Breast epithelium (tissue), 4 donors: ENCODE results near the gene TDP1. TPM values are rescaled to one million over a fixed set of nuclear protein-coding genes. Genes with fewer than 3 reads are reported as not detected.

ENCODE experiments used
- DNase-seq, 2 donors: peaks; one replicate each; pipeline ENCODE4 v3.0.0-alpha.2; 2019; ENCODE audit warnings: low spot score in 2 of 2
- H3K27ac ChIP-seq, 2 donors: fragments of 200-600 bp; sonication (generic) in 1 of 2; one replicate each; pipeline ENCODE4 v1.5.1; 2016 to 2019; ENCODE audit warnings: mild to moderate bottlenecking in 1 of 2
- H3K27me3 ChIP-seq, 2 donors: fragments of 200-600 bp; sonication (generic) in 1 of 2; one replicate each; pipeline versions ENCODE4 v1.5.1 to v1.6.0; 2017 to 2019; ENCODE audit warnings: control low read depth in 1 of 2, mild to moderate bottlenecking in 1 of 2
- H3K36me3 ChIP-seq: fragments of 200-600 bp; one replicate; pipeline ENCODE4 v1.5.1; 2019
- H3K4me1 ChIP-seq, 2 donors: fragments of 200-600 bp; sonication (generic); one replicate each; pipeline ENCODE4 v1.5.1; 2016 to 2019; ENCODE audit warnings: control low read depth in 1 of 2
- H3K4me3 ChIP-seq, 3 donors: fragments of 200-600 bp; sonication (generic); 1 replicate in 2 of 3; 2 replicates in 1 of 3; pipeline ENCODE4 v1.5.1; 2016 to 2019; ENCODE audit warnings: mild to moderate bottlenecking in 3 of 3, moderate library complexity in 2 of 3
- H3K9me3 ChIP-seq, 2 donors: fragments of 200-600 bp; sonication (generic) in 1 of 2; one replicate each; pipeline ENCODE4 v1.5.1; 2016 to 2019; ENCODE audit warnings: control low read depth in 1 of 2
- CTCF ChIP-seq, 3 donors: fragments of 450-650 bp; IDR thresholded peaks; one replicate each; pipeline ENCODE4 v1.5.1; 2016 to 2017; ENCODE audit warnings: antibody characterized with exemption in 3 of 3, mild to moderate bottlenecking in 3 of 3, moderate library complexity in 3 of 3
- POLR2A ChIP-seq: fragments of 450-650 bp; IDR thresholded peaks from one replicate; pipeline ENCODE4 v1.6.1; 2016; ENCODE audit warnings: antibody characterized with exemption, mild to moderate bottlenecking, moderate library complexity
- POLR2AphosphoS5 ChIP-seq, 3 donors: sonication (generic); formaldehyde crosslinking; IDR thresholded peaks; one replicate each; pipeline ENCODE4 v1.6.1; 2017; ENCODE audit warnings: antibody characterized with exemption in 3 of 3
- intact Hi-C: fragments of 100-400 bp; cut with DNase I; formaldehyde crosslinking; loops from one replicate; pipeline ENCODE4 v1.15.1; 2023; ENCODE audit warnings: low total_unique reads
- total RNA-seq, 3 donors: library from RNA; depleted of rRNA; stranded (reverse); fragments of >200 nt; gene quantifications; one replicate each; pipeline ENCODE4 v1.1.0, GENCODE V29; 2016

TDP1 gene
- total RNA-seq, 3 donors from 2014 or later, result 9.6 to 29.9 (median 16.7) TPM

GRCh38 chr14:89977668-89978067 lies 21.9 kb downstream of the TDP1 start:
- H3K4me3 ChIP-seq, result no peak overlapping the region
- no peak overlapping the region for H3K27ac ChIP-seq
- intact Hi-C loops, result no loop called here
- TF ChIP-seq POLR2AphosphoS5 (IDR thresholded peaks at IDR 0.05), result no peak
- no peaks in the 10 kb centered on the region for H3K9me3 ChIP-seq
- no peaks in the 10 kb centered on the region for H3K4me1 ChIP-seq
- H3K27me3 ChIP-seq, result no peaks in the 10 kb centered on the region
- no peaks in the 10 kb centered on the region for H3K36me3 ChIP-seq
- no peak for DNase-seq

GRCh38 chr14:89978656-89979055 lies 22.9 kb downstream of the TDP1 start:
- intact Hi-C loops, result no loop called here
- Histone ChIP-seq H3K27me3 (no peaks in the 10 kb centered on the region), H3K9me3 (no peaks in the 10 kb centered on the region), H3K27ac (no peak overlapping the region), H3K4me3 (no peak overlapping the region), H3K36me3 (no peaks in the 10 kb centered on the region), H3K4me1 (no peaks in the 10 kb centered on the region)
- TF ChIP-seq POLR2AphosphoS5 (IDR thresholded peaks at IDR 0.05) (no peak), POLR2A (no peak), CTCF (IDR thresholded peaks at IDR 0.05) (no peak)
- no peak for DNase-seq

- Histone ChIP-seq H3K27ac (no peak overlapping the region), H3K27me3 (no peaks in the 10 kb centered on the region), H3K9me3 (no peaks in the 10 kb centered on the region), H3K36me3 (no peaks in the 10 kb centered on the region), H3K4me1 (no peaks in the 10 kb centered on the region), H3K4me3 (no peak overlapping the region)
- TF ChIP-seq POLR2AphosphoS5 (IDR thresholded peaks at IDR 0.05) (no peak), POLR2A (no peak), CTCF (IDR thresholded peaks at IDR 0.05) (no peak)
- intact Hi-C loops, result no loop called here
- DNase-seq, result no peak
Observed at GRCh38 chr14:89983375-89983774, 27.6 kb downstream of the TDP1 start.

- H3K27me3 ChIP-seq, result no peaks in the 10 kb centered on the region
- H3K36me3 ChIP-seq, result no peaks in the 10 kb centered on the region
- no peak for DNase-seq
- TF ChIP-seq POLR2AphosphoS5 (IDR thresholded peaks at IDR 0.05) (no peak), CTCF (IDR thresholded peaks at IDR 0.05) (no peak), POLR2A (no peak)
- H3K9me3 ChIP-seq, result no peaks in the 10 kb centered on the region
- H3K27ac ChIP-seq, result no peak overlapping the region
- H3K4me1 ChIP-seq, result no peaks in the 10 kb centered on the region
- no peak overlapping the region for H3K4me3 ChIP-seq
- intact Hi-C loops, result no loop called here
Observed at GRCh38 chr14:89986462-89987160, 30.9 kb downstream of the TDP1 start.

GRCh38 chr14:89987161-89987475 lies 31.4 kb downstream of the TDP1 start:
- H3K4me3 ChIP-seq, result no peak overlapping the region
- intact Hi-C loops, result no loop called here

More at GRCh38 chr14:89987161-89987475, 31.4 kb downstream of the TDP1 start:
- TF ChIP-seq POLR2AphosphoS5 (IDR thresholded peaks at IDR 0.05) (no peak), POLR2A (no peak), CTCF (IDR thresholded peaks at IDR 0.05) (no peak)
- no peaks in the 10 kb centered on the region for H3K27me3 ChIP-seq
- no peaks in the 10 kb centered on the region for H3K4me1 ChIP-seq
- no peak for DNase-seq
- H3K9me3 ChIP-seq, result no peaks in the 10 kb centered on the region
- H3K36me3 ChIP-seq, result no peaks in the 10 kb centered on the region
- no peak overlapping the region for H3K27ac ChIP-seq
